Neural progenitor cell (in vitro differentiated cells): ENCODE data around the gene CDKL4.

Experiments used
- CTCF ChIP-seq: fragments of 200-600 bp; sonication (generic); IDR thresholded peaks from 2 replicates; pipeline ENCODE4 v1.5.1; 2017; ENCODE audit warnings: antibody characterized with exemption, mild to moderate bottlenecking
- EZH2 ChIP-seq: fragments of 200-600 bp; sonication (generic); IDR thresholded peaks from 2 replicates; pipeline ENCODE4 v1.6.1; 2017; ENCODE audit warnings: antibody characterized with exemption, mild to moderate bottlenecking, moderate library complexity
- EZH2phosphoT487 ChIP-seq: fragments of 200-600 bp; sonication (generic); IDR thresholded peaks from 2 replicates; pipeline ENCODE4 v1.6.1; 2017; ENCODE audit warnings: antibody characterized with exemption

GRCh38 chr2:39156846-39157245 is 86.9 kb downstream of the CDKL4 start:
- TF ChIP-seq CTCF (no peak), EZH2phosphoT487 (no peak), EZH2 (no peak)
